ENCODE measurements around the gene KCNQ1. TPM values are rescaled to one million over a fixed set of nuclear protein-coding genes. Genes with fewer than 3 reads are reported as not detected.

KCNQ1 gene
- polyA plus RNA-seq, 1 donor from 2014 or later, result not detected

DNA sequence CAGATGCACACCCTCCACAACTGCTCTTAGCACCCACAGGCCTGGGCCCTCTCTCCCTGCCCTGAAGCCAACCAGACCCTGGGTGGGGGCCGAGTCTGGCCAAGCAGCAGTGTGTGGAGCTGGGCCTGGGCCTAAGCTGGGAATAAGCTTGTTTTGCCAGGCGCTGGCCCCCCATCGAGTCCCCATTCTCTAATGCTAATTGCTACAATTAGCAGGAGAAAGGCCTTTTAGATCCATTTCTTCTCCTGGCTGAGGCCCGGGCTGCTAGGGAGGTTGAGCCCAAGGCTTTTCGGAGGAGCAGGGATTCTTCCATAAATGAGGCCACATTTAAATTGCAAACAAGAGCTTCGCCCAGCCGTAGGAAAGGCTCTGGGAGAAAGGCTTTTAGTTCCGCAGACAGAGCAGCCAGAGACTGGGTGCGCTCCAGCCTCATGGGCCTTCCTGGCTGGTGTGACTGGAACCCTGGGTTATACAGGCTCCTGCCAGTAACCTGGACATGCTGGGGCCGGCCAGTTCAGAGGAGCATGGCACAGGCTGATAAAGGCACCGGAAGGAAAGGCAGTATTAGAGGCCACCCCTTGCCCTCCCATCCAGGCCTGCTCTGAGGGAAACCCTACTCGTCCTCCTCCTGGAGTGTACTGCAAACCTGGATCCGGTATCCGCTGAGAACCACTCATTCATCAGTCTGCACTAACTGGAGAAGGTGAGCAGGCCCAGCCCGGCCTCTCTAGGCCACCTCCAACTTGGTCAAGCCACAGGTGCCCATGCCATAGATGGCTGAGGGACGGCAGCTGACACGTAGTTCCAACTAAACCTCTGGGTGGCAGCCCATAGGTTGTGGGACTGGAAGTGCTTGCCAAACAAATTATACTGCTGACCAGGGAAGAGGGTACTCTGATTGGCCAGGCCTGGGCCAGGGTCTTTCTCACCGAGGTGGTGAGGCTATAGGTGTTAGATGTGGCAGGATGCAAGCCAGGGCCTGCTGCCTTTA lies 248.8 kb downstream of the KCNQ1 start:
- Histone ChIP-seq H3F3A (ENCODE audit: insufficient read depth, low read length, poor library complexity, severe bottlenecking) (no peaks in the 10 kb centered on the region), H3K9me3 (ENCODE audit: low read length) (no peaks in the 10 kb centered on the region), H3K27me3 (ENCODE audit: insufficient read depth, low read depth, low read length) (no peaks in the 10 kb centered on the region), H3K27ac (ENCODE audit: low read length) (no peak overlapping the region), H4K20me1 (ENCODE audit: insufficient read depth) (no peaks in the 10 kb centered on the region), H2AFZ (ENCODE audit: low read depth, low read length) (no peak overlapping the region), H3K9ac (ENCODE audit: low read length) (no peak overlapping the region), H3K9me2 (ENCODE audit: insufficient read depth, low read length) (no peaks in the 10 kb centered on the region), H3K4me3 (ENCODE audit: low read length) (peak overlapping the region; percentile 12), H3K79me2 (replicated peaks; ENCODE audit: insufficient read depth, low read length) (peaks cover 17% of the 10 kb centered on the region), H3K4me2 (ENCODE audit: low read length) (no peak overlapping the region), H3K36me3 (ENCODE audit: insufficient read depth, low read length) (no peaks in the 10 kb centered on the region)
- TF ChIP-seq RAD21 (conservative IDR thresholded peaks at IDR 0.05), result no peak
- TF ChIP-seq CTCF (IDR thresholded peaks at IDR 0.05; ENCODE audit: poor library complexity, severe bottlenecking), result no peak
- TF ChIP-seq, protein P1, sequence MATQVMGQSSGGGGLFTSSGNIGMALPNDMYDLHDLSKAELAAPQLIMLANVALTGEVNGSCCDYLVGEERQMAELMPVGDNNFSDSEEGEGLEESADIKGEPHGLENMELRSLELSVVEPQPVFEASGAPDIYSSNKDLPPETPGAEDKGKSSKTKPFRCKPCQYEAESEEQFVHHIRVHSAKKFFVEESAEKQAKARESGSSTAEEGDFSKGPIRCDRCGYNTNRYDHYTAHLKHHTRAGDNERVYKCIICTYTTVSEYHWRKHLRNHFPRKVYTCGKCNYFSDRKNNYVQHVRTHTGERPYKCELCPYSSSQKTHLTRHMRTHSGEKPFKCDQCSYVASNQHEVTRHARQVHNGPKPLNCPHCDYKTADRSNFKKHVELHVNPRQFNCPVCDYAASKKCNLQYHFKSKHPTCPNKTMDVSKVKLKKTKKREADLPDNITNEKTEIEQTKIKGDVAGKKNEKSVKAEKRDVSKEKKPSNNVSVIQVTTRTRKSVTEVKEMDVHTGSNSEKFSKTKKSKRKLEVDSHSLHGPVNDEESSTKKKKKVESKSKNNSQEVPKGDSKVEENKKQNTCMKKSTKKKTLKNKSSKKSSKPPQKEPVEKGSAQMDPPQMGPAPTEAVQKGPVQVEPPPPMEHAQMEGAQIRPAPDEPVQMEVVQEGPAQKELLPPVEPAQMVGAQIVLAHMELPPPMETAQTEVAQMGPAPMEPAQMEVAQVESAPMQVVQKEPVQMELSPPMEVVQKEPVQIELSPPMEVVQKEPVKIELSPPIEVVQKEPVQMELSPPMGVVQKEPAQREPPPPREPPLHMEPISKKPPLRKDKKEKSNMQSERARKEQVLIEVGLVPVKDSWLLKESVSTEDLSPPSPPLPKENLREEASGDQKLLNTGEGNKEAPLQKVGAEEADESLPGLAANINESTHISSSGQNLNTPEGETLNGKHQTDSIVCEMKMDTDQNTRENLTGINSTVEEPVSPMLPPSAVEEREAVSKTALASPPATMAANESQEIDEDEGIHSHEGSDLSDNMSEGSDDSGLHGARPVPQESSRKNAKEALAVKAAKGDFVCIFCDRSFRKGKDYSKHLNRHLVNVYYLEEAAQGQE (IDR thresholded peaks at IDR 0.05; ENCODE audit: borderline replicate concordance), result no peak
- no peak for TF ChIP-seq EZH2 (IDR thresholded peaks at IDR 0.05; ENCODE audit: borderline replicate concordance, insufficient read depth, low read length, poor library complexity, severe bottlenecking)
- no peak for TF ChIP-seq EP300 (conservative IDR thresholded peaks at IDR 0.05; ENCODE audit: poor library complexity, severe bottlenecking)
- no peak for TF ChIP-seq SMC3 (conservative IDR thresholded peaks at IDR 0.05; ENCODE audit: poor library complexity)
- TF ChIP-seq MXI1 (conservative IDR thresholded peaks at IDR 0.05; ENCODE audit: poor library complexity, severe bottlenecking), result no peak
- no peak for TF ChIP-seq TAF1 (IDR thresholded peaks at IDR 0.05; ENCODE audit: low read depth)
- no peak for TF ChIP-seq POLR2AphosphoS5 (IDR thresholded peaks at IDR 0.05)

DNA sequence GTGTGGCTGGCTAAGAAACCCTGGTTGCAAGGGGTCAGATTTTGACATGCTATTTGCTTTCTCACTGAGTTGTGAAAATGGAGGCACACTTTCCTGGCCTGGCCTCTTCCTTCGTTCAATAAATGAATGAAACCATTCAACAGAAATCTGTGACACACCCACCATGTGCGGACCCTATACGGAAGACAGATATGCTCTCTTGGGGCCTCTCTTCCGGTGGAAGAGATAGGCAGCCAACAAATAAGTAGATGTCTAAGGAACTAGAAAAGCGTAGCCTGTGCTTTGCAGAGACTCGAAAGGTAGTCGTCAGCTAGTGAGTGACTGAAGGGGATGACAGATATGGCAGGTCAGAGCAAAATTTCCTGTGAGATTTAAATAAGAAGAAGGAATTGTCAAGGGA lies 249.7 kb downstream of the KCNQ1 start:
- TF ChIP-seq MXI1 (conservative IDR thresholded peaks at IDR 0.05; ENCODE audit: poor library complexity, severe bottlenecking) (no peak), EP300 (conservative IDR thresholded peaks at IDR 0.05; ENCODE audit: poor library complexity, severe bottlenecking) (peak; percentile 57), POLR2AphosphoS5 (IDR thresholded peaks at IDR 0.05) (peak; percentile 15)
- H3K27me3 ChIP-seq (ENCODE audit: insufficient read depth, low read depth, low read length), result no peaks in the 10 kb centered on the region
- H3K4me2 ChIP-seq (ENCODE audit: low read length), result peak overlapping the region; percentile 3
- H3K9me3 ChIP-seq (ENCODE audit: low read length), result no peaks in the 10 kb centered on the region
- H3F3A ChIP-seq (ENCODE audit: insufficient read depth, low read length, poor library complexity, severe bottlenecking), result no peaks in the 10 kb centered on the region
- H3K27ac ChIP-seq (ENCODE audit: low read length), result no peak overlapping the region
- no peak overlapping the region for H2AFZ ChIP-seq (ENCODE audit: low read depth, low read length)
- H3K79me2 ChIP-seq (replicated peaks; ENCODE audit: insufficient read depth, low read length), result peaks cover 25% of the 10 kb centered on the region
- H3K4me3 ChIP-seq (ENCODE audit: low read length), result peak overlapping the region; percentile 12
- H4K20me1 ChIP-seq (ENCODE audit: insufficient read depth), result no peaks in the 10 kb centered on the region
- H3K9ac ChIP-seq (ENCODE audit: low read length), result no peak overlapping the region
- H3K36me3 ChIP-seq (ENCODE audit: insufficient read depth, low read length), result no peaks in the 10 kb centered on the region
- no peaks in the 10 kb centered on the region for H3K9me2 ChIP-seq (ENCODE audit: insufficient read depth, low read length)

Data from neural cell (in vitro differentiated cells).